HepG2 (cell line): Measurements from ENCODE around the gene CCDC59. TPM values are rescaled to one million over a fixed set of nuclear protein-coding genes. Genes with fewer than 3 reads are reported as not detected.

Experiments used
- FOXA1 ChIP-seq, 2 experiments: fragments of 450-650 bp in 1 of 2; sonication (generic) in 1 of 2; formaldehyde crosslinking in 1 of 2; IDR thresholded peaks; 2 replicates each; pipeline versions ENCODE4 v1.4.0 to v1.6.1; 2016 to 2020; ENCODE audit warnings: missing genetic modification reagents in 1 of 2
- FOXP4 ChIP-seq: sonication (generic); formaldehyde crosslinking; IDR thresholded peaks from 2 replicates; pipeline ENCODE4 v1.4.0; 2020; ENCODE audit warnings: missing genetic modification reagents
- GLI4 ChIP-seq: sonication (generic); formaldehyde crosslinking; IDR thresholded peaks from 2 replicates; pipeline ENCODE4 v1.5.1; 2020; ENCODE audit warnings: missing genetic modification reagents, mild to moderate bottlenecking, moderate library complexity, borderline replicate concordance
- GTF3A ChIP-seq: sonication (generic); formaldehyde crosslinking; conservative IDR thresholded peaks from 2 replicates; pipeline ENCODE4 v1.4.0; 2020; ENCODE audit warnings: mild to moderate bottlenecking, missing genetic modification reagents
- HNF1A ChIP-seq, 2 experiments: sonication (generic) in 1 of 2; formaldehyde crosslinking in 1 of 2; IDR thresholded peaks; 2 replicates each; pipeline versions ENCODE4 v1.4.0 to v1.6.1; 2016 to 2020; ENCODE audit warnings: borderline replicate concordance in 1 of 2, low read depth in 1 of 2, mild to moderate bottlenecking in 1 of 2, missing genetic modification reagents in 1 of 2
- HOXD1 ChIP-seq: sonication (generic); formaldehyde crosslinking; IDR thresholded peaks from 2 replicates; pipeline ENCODE4 v1.5.0; 2020; ENCODE audit warnings: missing genetic modification reagents
- JUNB ChIP-seq: sonication (generic); formaldehyde crosslinking; IDR thresholded peaks from 2 replicates; pipeline ENCODE4 v1.8.0; 2022; ENCODE audit warnings: missing genetic modification reagents, mild to moderate bottlenecking, borderline replicate concordance
- MEIS2 ChIP-seq: sonication (generic); formaldehyde crosslinking; IDR thresholded peaks from 2 replicates; pipeline ENCODE4 v1.9.0; 2021; ENCODE audit warnings: mild to moderate bottlenecking, missing genetic modification reagents
- POLR2A ChIP-seq, 2 experiments: IDR thresholded peaks; 2 replicates each; pipeline ENCODE4 v1.6.1; 2011; ENCODE audit warnings: low read depth in 2 of 2, low read length in 2 of 2, mild to moderate bottlenecking in 1 of 2, moderate library complexity in 1 of 2; ENCODE audit not compliant: insufficient read depth in 1 of 2
- RBAK ChIP-seq: sonication (generic); formaldehyde crosslinking; IDR thresholded peaks from 2 replicates; pipeline ENCODE4 v1.5.1; 2020; ENCODE audit warnings: mild to moderate bottlenecking, missing genetic modification reagents
- UBTF ChIP-seq: sonication (generic); formaldehyde crosslinking; IDR thresholded peaks from 2 replicates; pipeline ENCODE4 v1.4.0; 2020; ENCODE audit warnings: mild to moderate bottlenecking, missing genetic modification reagents
- XRCC5 ChIP-seq: fragments of 200-400 bp; formaldehyde crosslinking; optimal IDR thresholded peaks from 2 replicates; pipeline ENCODE3; 2017; ENCODE audit warnings: mild to moderate bottlenecking, low read length
- ZHX1 ChIP-seq: sonication (generic); formaldehyde crosslinking; IDR thresholded peaks from 2 replicates; pipeline ENCODE4 v1.8.1; 2022; ENCODE audit warnings: low read depth, mild to moderate bottlenecking, missing genetic modification reagents
- ZNF660 ChIP-seq: sonication (generic); formaldehyde crosslinking; IDR thresholded peaks from 2 replicates; pipeline ENCODE4 v1.5.1; 2020; ENCODE audit warnings: mild to moderate bottlenecking, low read depth, missing genetic modification reagents, borderline replicate concordance
- polyA plus RNA-seq, 8 experiments: library from polyadenylated mRNA; depleted of rRNA in 3 of 8; stranded (reverse) in 7 of 8; unstranded in 1 of 8; fragments of >200 nt; fragmentation: Illumina TruSeq in 4 of 8; extraction: Trizol in 4 of 8; gene quantifications; 2 replicates each; pipeline versions ENCODE4 v1.2.1 to v1.2.3, GENCODE V29; 2011 to 2016; ENCODE audit warnings: low read depth in 4 of 8, missing spikeins in 1 of 8, mixed read lengths in 1 of 8; ENCODE audit not compliant: insufficient read depth in 1 of 8
- total RNA-seq, 5 experiments: library from RNA; depleted of rRNA; stranded (reverse); fragments of >200 nt; fragmentation: Illumina TruSeq; extraction: Trizol; gene quantifications; 2 replicates each; pipeline ENCODE4 v1.2.3, GENCODE V29; 2016; ENCODE audit warnings: low read depth in 1 of 5

CCDC59 gene
- total and polyA plus RNA-seq, 2 of the 13 experiments (the other 11 are each of a cell fraction or from before 2014, with no cell fraction given): 16.1 to 81.3 TPM

GRCh38 chr12:82358200-82359114 lies at the start of gene CCDC59, which contains the start of gene METTL25 (continued):
- TF ChIP-seq ZHX1 (CRISPR knock-in tag) (peak; percentile 96), JUNB (CRISPR knock-in tag) (no peak), POLR2A (IDR thresholded peaks at IDR 0.05; ENCODE audit: insufficient read depth in 1 of 2, low read depth in 2 of 2, low read length in 2 of 2) (peak; percentile 89 to 90), UBTF (CRISPR knock-in tag) (peak; percentile 77), RBAK (CRISPR knock-in tag) (no peak), HOXD1 (CRISPR knock-in tag) (peak; percentile 97), MEIS2 (peak; percentile 96), XRCC5 (peak; percentile 100), FOXA1 (IDR thresholded peaks at IDR 0.05) (no peak), FOXA1 (CRISPR knock-in tag; IDR thresholded peaks at IDR 0.05) (peak; percentile 30; the same call in 1 of the 2 replicates), FOXP4 (CRISPR knock-in tag) (peak; percentile 68), ZNF660 (CRISPR knock-in tag) (no peak), GTF3A (CRISPR knock-in tag) (peak; percentile 66; the same call in 1 of the 2 replicates), GLI4 (CRISPR knock-in tag) (no peak), HNF1A (IDR thresholded peaks at IDR 0.05; ENCODE audit: low read depth) (peak; percentile 46; the same call in 1 of the 2 replicates), HNF1A (CRISPR knock-in tag; IDR thresholded peaks at IDR 0.05; ENCODE audit: borderline replicate concordance) (peak; percentile 81; the same call in 1 of the 2 replicates)
